Naive B cell (primary cell): ENCODE measurements around the gene LRFN2. TPM values are rescaled to one million over a fixed set of nuclear protein-coding genes. Genes with fewer than 3 reads are reported as not detected.

Experiments
- ATAC-seq, 2 donors: fragments of 150-1000 bp; cut with Tn5 transposase; 2 replicates each; pipeline ENCODE4 v1.10.0; 2021; ENCODE audit warnings: low read depth in 2 of 2, mild to moderate bottlenecking in 2 of 2, moderate library complexity in 2 of 2
- DNase-seq: peaks from one replicate; pipeline ENCODE4 v3.0.0; 2022
- H3K27ac Mint-ChIP-seq, 6 donors: one replicate each; pipeline ENCODE4 v1.8.0; 2020 to 2022; ENCODE audit warnings: mild to moderate bottlenecking in 6 of 6, mixed read lengths in 6 of 6, moderate library complexity in 5 of 6, inconsistent platforms in 2 of 6
- H3K27me3 Mint-ChIP-seq, 3 donors: one replicate each; pipeline ENCODE4 v1.8.0; 2021 to 2022; ENCODE audit warnings: mixed read lengths in 3 of 3, mild to moderate bottlenecking in 1 of 3
- H3K36me3 Mint-ChIP-seq, 2 donors: one replicate each; pipeline ENCODE4 v1.8.0; 2020 to 2022; ENCODE audit warnings: mixed read lengths in 2 of 2, inconsistent platforms in 1 of 2, mild to moderate bottlenecking in 1 of 2
- H3K4me1 Mint-ChIP-seq, 3 donors: one replicate each; pipeline ENCODE4 v1.8.0; 2020 to 2022; ENCODE audit warnings: mixed read lengths in 3 of 3, inconsistent platforms in 1 of 3, mild to moderate bottlenecking in 1 of 3, moderate library complexity in 1 of 3
- H3K4me3 Mint-ChIP-seq, 8 donors: one replicate each; pipeline ENCODE4 v1.8.0; 2020 to 2022; ENCODE audit warnings: mild to moderate bottlenecking in 8 of 8, mixed read lengths in 8 of 8, moderate library complexity in 8 of 8, inconsistent platforms in 2 of 8
- H3K9me3 Mint-ChIP-seq, 7 donors: one replicate each; pipeline ENCODE4 v1.8.0; 2020 to 2022; ENCODE audit warnings: mixed read lengths in 7 of 7, mild to moderate bottlenecking in 5 of 7, inconsistent platforms in 2 of 7, moderate library complexity in 1 of 7
- polyA plus RNA-seq, 6 donors: library from polyadenylated mRNA; unstranded; fragments of 300-500 nt; fragmentation: Illumina TruSeq; gene quantifications; one replicate each; pipeline ENCODE4 v1.2.3, GENCODE V29; 2021; ENCODE audit warnings: low read depth in 6 of 6

Gene LRFN2
- polyA plus RNA-seq, 6 donors from 2014 or later: not detected

DNA sequence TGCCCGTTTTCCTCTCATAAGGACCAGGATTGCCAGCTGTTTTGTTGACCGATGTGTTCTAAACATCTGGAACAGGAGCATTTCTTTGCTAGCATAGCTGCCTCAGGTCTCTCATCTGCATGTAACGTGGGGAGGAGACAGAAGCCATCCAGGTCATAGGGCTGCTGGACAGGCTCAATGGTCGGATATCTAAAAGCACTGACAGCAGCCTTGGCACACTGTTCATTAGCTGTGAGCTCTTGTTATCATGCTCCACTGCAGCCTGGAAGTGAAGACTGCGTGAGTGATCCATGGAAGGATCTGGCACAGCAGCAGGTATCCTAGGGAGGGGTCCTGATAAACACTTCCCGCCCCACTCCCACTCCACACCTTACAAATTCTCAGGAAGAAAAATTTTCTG lies 175.3 kb downstream of the LRFN2 start:
- Mint-ChIP-seq H3K9me3 (no peaks in the 10 kb centered on the region), H3K4me1 (no peaks in the 10 kb centered on the region), H3K36me3 (no peaks in the 10 kb centered on the region), H3K27ac (peak overlapping the region in 1 of 6 donors; percentile 39), H3K4me3 (no peak overlapping the region), H3K27me3 (no peaks in the 10 kb centered on the region)
- DNase-seq: no peak
- ATAC-seq: no peak

DNA sequence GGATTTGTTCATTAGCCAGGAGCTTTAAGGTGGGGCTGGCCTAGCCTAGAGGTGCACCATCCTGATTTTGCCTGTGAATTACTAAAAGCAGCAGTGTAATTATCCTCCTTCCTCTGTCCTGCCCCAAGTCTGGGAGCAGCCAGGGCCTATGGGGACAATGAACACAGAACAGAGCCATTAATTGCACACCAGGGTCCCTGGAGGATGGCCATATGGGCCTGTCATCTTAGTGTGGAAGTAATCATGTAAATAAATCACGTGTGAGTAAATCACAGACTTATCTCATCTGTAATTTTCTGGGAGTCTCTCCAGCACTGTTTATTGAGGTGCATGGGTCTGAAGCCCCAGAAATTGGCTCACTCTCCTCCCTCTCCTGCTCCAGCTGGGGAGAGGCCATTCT lies 176.3 kb downstream of the LRFN2 start:
- Mint-ChIP-seq H3K4me3 (no peak overlapping the region), H3K27ac (no peak overlapping the region), H3K9me3 (no peaks in the 10 kb centered on the region), H3K4me1 (no peaks in the 10 kb centered on the region), H3K36me3 (no peaks in the 10 kb centered on the region), H3K27me3 (no peaks in the 10 kb centered on the region)
- ATAC-seq: no peak
- no peak for DNase-seq

DNA sequence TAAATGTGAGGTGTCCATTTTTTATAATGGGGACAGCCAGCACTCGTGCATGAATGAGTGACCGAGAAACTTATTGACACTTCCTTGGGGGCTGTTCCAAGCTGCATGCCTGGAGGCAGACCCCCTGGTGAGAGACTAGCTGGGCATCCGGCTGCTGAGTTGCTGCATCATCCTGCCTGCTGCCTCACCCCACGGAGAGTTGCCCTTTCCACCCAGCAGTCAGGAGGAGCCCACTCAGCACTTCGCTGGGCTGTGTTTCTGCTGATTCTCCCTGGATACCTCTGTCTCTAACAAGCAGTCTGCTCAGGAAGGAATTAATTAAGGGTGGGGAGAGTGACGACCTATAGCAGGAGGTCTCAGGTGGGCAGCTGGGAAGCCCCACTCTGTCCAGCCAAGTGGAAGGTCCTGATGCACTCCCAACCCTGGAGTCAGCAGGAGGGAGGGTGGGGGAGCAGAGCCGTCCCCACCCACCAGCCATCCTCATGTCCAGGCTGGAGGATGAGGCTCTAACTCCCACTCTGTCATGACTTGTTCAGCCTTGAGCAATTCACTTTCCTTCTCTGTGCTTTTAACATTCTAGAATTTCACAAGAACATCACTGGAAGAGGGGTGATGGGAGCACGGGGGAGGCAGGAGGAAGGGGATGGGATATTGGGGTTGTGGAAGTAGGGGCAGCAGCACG lies 177.3 kb downstream of the LRFN2 start:
- no peaks in the 10 kb centered on the region for H3K27me3 Mint-ChIP-seq
- H3K4me3 Mint-ChIP-seq: no peak overlapping the region
- H3K9me3 Mint-ChIP-seq: no peaks in the 10 kb centered on the region
- no peak overlapping the region for H3K27ac Mint-ChIP-seq
- ATAC-seq (no peak), DNase-seq (no peak)
- H3K36me3 Mint-ChIP-seq: no peaks in the 10 kb centered on the region
- H3K4me1 Mint-ChIP-seq: no peaks in the 10 kb centered on the region

DNA sequence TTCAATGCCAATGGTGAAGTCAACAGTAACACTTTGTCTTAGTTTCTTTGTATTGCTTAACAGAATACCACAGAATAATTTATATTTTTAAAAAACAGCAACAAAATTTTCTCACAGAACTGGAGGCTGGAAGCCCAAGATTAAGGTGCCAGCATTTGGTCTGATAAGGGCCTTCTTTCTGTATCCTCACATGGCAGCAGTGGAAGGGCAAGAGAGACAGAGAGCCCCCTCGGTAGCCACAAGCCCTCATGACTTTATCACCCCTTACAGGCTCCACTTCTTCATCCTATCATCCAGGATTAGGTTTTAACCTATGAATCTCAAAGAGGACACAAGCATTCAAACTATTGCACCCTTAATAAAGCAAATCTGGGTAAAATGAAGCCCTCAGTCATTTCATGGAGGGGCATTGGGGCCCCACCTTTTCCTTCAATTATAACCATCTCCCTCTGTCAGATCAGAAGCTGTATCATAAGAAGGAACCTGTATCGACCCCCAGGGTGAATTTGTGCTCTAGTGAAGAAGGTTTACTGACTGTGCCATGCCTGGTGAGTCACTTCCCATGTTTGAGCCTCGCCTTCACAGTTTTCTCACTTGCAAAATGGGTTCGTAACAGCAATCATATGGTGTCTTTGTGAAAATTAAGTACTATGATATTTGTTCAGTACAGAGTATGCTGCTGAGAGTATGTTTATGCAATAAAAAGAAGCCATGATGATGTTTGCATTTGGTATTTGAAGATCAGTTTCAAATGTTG lies 178.2 kb downstream of the LRFN2 start:
- H3K27ac Mint-ChIP-seq: no peak overlapping the region
- no peaks in the 10 kb centered on the region for H3K9me3 Mint-ChIP-seq
- H3K27me3 Mint-ChIP-seq: no peaks in the 10 kb centered on the region
- H3K4me1 Mint-ChIP-seq: no peaks in the 10 kb centered on the region
- ATAC-seq: no peak
- no peaks in the 10 kb centered on the region for H3K36me3 Mint-ChIP-seq
- no peak overlapping the region for H3K4me3 Mint-ChIP-seq
- no peak for DNase-seq

DNA sequence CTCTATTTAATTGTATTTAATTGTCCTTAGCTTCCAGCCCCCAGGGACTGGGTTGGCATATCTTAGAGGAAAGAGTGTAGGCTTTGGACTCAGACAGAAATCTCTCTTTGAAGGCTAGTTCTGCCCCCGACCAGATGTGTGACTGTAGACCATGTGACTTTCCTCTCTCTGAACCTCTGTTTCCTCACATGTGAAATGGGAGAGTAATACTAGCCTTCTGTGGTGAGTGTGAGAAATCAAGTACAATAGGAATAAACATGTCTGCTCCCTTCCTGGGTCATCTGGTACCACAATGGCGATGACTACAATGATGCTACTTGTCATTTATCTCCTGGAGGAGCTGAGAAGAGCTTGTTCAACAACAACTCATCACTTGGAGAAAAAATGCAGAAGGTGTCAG lies 179.9 kb downstream of the LRFN2 start:
- no peak for DNase-seq
- H3K9me3 Mint-ChIP-seq: no peaks in the 10 kb centered on the region
- no peak overlapping the region for H3K27ac Mint-ChIP-seq
- no peaks in the 10 kb centered on the region for H3K4me1 Mint-ChIP-seq
- H3K36me3 Mint-ChIP-seq: no peaks in the 10 kb centered on the region
- ATAC-seq: no peak
- no peak overlapping the region for H3K4me3 Mint-ChIP-seq
- no peaks in the 10 kb centered on the region for H3K27me3 Mint-ChIP-seq

DNA sequence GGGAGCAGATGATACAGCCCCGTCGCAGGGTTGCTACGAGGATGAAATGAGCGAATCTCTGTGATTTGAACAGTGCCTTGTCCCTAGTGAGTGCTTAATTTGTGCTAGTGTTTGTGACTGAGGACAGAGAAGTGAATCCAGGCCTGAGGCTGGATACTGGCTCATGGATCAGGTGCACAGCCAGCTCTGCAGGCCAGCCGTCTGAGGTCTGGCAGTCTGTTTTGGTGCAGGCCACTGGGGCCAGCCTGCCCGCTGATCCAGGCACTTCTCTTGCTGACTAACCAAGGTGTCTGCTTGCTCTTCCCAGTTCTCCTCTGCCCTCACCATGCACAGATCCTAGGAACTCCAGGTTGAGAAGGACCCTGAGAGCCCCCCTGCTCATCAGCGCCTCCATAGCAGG lies 181.0 kb downstream of the LRFN2 start:
- Mint-ChIP-seq H3K36me3 (no peaks in the 10 kb centered on the region), H3K27ac (no peak overlapping the region), H3K9me3 (peaks cover 0 to 2% (median 0%) of the 10 kb centered on the region in 7 donors), H3K4me3 (no peak overlapping the region), H3K27me3 (no peaks in the 10 kb centered on the region), H3K4me1 (no peaks in the 10 kb centered on the region)
- ATAC-seq (no peak), DNase-seq (no peak)

DNA sequence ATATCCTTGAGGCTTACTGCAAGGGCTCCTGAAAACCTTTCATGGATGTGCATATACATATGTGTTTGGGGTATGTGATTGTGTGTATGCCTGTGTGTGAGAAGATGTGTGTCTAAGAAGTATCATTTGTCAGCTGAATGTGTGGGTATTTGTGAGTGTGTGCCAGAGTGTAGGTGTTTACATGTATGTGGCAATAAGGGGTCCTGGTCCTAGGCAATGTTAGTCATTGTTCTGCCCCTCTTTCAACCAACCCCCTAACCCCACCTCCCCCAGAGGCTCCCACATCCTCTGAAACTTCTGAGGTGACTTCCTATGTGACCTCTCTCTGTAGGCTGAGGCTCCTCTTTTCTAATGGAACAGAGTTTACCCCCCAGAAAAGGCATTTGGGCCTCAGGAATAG lies 186.4 kb downstream of the LRFN2 start:
- H3K27me3 Mint-ChIP-seq: no peaks in the 10 kb centered on the region
- H3K4me3 Mint-ChIP-seq: no peak overlapping the region
- peaks cover 0 to 2% (median 0%) of the 10 kb centered on the region in 7 donors for H3K9me3 Mint-ChIP-seq
- no peaks in the 10 kb centered on the region for H3K36me3 Mint-ChIP-seq
- no peaks in the 10 kb centered on the region for H3K4me1 Mint-ChIP-seq
- peak overlapping the region in 1 of 6 donors; percentile 1 for H3K27ac Mint-ChIP-seq
- no peak for ATAC-seq
- DNase-seq: no peak

DNA sequence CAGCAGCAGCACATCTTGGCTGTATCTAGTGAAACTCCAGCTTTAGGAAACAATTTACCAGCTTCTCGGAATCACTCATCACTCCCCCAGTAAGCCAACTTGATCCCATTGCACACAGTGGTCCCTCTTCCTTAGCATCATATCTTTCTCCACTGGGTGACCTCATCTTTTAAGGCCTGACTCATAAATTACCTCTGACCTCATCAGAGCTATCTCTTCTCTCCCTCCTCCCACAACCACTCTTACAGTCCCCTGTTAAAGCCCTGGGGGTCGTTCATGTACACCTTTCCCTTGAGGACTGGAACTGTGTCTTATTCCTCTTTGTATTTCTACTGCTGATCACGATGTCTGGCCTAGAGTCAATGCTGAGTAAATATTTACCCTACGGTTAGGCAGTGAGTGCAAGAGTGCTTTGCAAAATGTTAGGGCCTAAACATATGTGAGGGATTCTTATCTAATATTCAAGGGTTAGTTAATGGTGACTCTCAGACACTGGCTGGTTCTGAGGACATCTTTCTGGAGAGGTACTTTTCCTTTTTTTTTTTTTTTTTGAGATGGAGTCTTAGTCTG lies 187.2 kb downstream of the LRFN2 start:
- ATAC-seq (no peak), DNase-seq (no peak)
- no peak overlapping the region for H3K4me3 Mint-ChIP-seq
- no peaks in the 10 kb centered on the region for H3K36me3 Mint-ChIP-seq
- no peaks in the 10 kb centered on the region for H3K27me3 Mint-ChIP-seq
- no peak overlapping the region for H3K27ac Mint-ChIP-seq
- no peaks in the 10 kb centered on the region for H3K4me1 Mint-ChIP-seq
- H3K9me3 Mint-ChIP-seq: peaks cover 0 to 2% (median 0%) of the 10 kb centered on the region in 7 donors

DNA sequence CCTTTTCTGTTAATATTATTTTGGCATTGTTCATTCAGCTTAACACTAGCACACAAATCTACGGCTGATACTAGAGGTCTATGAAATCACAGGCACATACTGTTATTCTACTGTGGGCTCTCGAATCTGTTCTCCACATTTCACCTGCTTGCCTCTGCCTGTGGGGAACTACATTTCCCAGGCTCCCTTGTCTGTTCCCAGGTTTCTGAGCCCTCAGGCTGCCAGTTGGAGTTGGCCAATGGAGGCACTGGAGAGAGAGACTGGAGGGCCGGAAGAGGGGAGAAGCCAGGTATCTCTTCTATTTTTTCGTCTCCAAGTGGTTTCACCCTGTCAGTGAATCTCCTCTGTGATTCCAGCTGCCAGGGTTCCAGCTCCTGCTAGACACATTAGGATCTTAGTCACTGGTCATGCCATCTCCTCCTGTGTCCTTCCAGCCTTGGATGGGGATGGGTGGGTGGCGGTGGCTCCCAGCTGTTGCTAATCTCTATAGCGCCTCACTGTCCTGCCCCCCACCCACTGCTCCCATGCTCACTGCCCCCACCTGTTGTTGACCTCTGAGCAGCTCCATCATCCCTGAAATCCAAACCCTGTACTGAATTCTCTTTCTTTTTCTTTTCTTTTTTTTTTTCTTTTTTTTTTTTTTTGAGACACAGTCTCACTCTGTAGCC lies 188.2 kb downstream of the LRFN2 start:
- Mint-ChIP-seq H3K4me3 (no peak overlapping the region), H3K9me3 (peaks cover 0 to 2% (median 0%) of the 10 kb centered on the region in 7 donors), H3K36me3 (no peaks in the 10 kb centered on the region), H3K27ac (no peak overlapping the region), H3K4me1 (no peaks in the 10 kb centered on the region), H3K27me3 (no peaks in the 10 kb centered on the region)
- ATAC-seq: no peak
- no peak for DNase-seq

DNA sequence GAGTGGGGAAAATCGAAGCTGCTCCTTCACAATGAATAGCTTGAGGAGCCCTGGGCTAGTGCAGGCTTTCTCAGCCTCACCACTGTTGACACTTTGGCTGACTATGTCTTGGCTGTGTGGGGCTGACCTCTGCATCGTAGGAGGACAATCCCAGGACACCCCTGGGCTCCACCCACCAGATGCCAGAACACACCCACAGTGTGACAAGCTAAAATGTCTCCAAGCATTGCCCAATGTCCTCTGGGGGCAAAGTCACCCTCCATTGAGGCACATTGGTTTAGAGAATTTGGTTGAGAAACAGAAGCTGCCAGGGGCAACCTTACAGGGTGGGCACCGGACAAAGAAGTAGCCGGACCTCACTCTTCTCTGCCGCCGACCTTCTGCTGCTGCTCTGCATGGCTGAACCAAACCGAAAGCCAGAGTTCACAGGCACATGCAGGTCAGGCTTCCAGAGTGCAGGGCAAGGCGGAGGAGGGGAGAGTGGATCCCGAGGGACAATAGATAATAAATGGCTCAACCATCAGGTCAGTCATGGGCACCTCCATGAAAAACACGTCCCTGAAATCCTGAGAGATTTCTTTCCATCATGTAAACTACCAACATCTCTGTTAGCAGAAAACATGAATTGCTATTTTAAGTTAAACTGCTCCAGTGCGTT lies 189.0 kb downstream of the LRFN2 start:
- Mint-ChIP-seq H3K4me1 (no peaks in the 10 kb centered on the region), H3K4me3 (no peak overlapping the region), H3K27me3 (no peaks in the 10 kb centered on the region), H3K27ac (no peak overlapping the region), H3K36me3 (no peaks in the 10 kb centered on the region), H3K9me3 (peaks cover 0 to 2% (median 0%) of the 10 kb centered on the region in 7 donors)
- ATAC-seq: no peak
- no peak for DNase-seq

DNA sequence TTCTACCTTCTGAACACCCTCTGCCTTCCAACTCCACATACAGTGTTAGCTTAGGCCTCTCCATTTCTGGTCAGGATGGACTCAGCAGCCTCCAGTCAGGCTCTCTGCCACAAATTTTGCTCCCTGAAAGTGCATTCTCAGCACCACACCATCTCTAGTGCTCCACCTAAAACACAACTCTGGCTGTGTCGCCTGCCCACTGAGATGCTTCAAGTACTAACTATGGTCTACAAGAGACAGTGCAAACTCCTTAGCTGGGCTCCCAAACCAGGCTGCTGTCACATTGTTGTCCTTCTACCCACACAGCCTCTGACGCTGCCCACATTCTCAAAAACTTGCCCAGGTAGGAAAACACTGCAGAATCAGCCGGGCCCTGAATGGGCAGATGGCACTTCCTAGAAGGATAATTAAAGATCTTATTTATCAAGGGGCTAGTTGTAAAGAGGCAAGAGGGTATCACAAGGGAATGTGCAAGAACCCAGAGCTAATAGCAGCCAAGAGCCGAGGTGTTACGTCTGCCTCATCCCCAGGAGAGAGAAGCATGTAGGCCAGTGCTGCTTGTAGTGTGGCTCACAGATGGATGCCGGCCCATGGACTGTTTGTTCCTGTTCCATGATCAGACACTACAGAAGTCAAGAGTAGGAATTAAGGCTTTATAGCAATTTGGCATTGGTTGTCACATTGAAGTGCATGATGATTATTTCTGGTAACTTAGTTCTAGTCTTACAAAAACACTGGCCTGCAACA lies 189.7 kb downstream of the LRFN2 start:
- Mint-ChIP-seq H3K36me3 (no peaks in the 10 kb centered on the region), H3K27me3 (no peaks in the 10 kb centered on the region), H3K4me1 (no peaks in the 10 kb centered on the region), H3K4me3 (no peak overlapping the region), H3K27ac (no peak overlapping the region), H3K9me3 (peaks cover 0 to 2% (median 0%) of the 10 kb centered on the region in 7 donors)
- ATAC-seq: no peak
- DNase-seq: no peak

DNA sequence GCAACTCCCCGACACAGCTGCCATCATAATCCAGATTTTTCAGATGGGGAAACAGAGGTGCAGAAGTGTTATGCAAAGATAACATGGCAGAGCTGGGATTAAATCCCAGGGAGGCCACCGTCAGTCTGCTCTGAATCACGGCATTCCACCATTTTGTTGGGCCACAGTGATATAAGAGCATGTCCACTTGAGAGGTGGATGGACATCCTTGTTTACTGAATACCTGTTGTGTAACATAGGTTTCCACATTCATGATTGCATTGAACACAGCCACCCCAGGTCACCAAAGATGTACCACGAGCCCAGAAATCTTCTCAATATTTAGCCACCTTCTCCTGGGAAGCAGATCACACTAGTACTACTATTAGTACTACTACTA lies 191.5 kb downstream of the LRFN2 start:
- no peak overlapping the region for H3K27ac Mint-ChIP-seq
- no peaks in the 10 kb centered on the region for H3K27me3 Mint-ChIP-seq
- H3K4me3 Mint-ChIP-seq: no peak overlapping the region
- no peaks in the 10 kb centered on the region for H3K36me3 Mint-ChIP-seq
- DNase-seq (no peak), ATAC-seq (no peak)
- H3K4me1 Mint-ChIP-seq: no peaks in the 10 kb centered on the region
- H3K9me3 Mint-ChIP-seq: no peaks in the 10 kb centered on the region
